NCI-H526 (cell line): ENCODE measurements around the gene FOXE3.

ENCODE experiments used
- DNase-seq, 2 experiments: peaks; one replicate each; lab custom pipeline; 2025; lab: John Stamatoyannopoulos, UW

FOXE3 gene

DNA sequence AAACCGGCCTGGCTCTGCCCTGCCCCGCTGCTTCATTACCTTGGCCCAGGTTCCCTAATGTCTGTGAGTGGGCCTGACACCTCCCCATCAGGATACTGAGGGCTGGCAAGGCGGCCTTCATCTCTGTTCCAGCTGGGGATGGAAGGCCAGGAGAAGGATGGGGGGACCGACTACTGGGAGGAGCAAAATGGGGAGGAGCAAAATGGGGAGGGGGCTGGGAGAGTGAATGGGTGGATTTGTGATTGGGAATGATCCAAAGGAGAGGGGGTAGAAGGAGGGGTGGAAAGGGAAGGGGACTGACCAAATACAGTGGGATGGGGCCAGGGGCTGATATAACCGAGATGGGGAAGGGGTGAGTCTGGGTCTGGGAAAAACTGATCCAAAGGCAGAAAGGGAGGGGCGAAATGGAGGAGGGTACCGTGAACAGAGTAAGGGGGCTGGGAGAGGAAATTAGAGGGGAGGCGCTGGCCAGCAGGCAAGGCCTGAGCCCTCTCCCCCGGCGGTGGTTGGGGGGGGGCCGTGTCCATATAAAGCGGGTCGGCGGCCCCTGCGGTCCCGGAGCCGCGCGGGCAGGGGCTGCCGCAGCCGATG lies at the start of gene FOXE3:
FOXE3 (plus strand) TSS at position 558 of the 591 bp plus-strand sequence; CDS start at position 589, 31 bp downstream.
- DNase-seq, result no peak

DNA sequence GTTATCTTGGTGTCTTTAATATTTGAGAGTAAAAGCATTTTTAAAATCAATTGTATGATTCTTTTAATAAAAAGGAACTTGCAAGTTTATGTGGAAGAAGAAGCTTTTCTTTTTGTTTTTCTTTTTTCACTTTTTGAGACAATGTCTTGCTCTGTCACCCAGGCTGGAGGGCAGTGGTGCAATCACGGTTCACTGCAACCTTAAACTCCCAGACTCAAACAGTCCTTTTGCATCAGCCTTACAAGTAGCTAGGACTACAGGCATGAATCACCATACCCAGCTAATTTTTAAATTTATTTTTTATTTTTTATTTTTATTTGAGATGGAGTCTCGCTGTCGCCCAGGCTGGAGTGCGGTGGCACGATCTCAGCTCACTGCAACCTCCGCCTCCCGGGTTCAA lies 48.4 kb upstream of the FOXE3 start:
- no peak for DNase-seq

DNA sequence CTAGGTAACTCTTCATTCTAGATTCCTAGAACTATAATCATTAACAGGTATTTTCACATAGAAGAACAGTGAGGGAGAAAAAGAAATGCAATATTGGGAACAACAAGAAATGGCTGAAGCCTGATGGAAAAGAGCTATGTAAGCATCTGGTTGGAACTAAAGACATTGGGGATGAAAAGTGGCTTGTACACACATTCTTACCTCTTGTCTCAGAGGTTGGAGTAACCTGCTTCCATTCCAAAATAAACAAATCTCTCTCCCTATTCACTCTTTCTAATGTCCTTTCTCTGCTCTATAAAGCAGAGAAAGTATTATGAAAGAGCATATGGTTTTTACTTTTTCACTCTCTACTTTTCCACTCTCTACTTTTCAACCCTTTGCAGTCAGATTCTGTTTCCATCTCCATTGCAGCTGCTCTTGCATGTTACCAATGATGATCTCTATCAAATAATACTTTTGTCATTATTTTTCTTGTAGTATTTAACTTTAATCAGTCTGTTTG lies 45.0 kb upstream of the FOXE3 start:
- no peak for DNase-seq

DNA sequence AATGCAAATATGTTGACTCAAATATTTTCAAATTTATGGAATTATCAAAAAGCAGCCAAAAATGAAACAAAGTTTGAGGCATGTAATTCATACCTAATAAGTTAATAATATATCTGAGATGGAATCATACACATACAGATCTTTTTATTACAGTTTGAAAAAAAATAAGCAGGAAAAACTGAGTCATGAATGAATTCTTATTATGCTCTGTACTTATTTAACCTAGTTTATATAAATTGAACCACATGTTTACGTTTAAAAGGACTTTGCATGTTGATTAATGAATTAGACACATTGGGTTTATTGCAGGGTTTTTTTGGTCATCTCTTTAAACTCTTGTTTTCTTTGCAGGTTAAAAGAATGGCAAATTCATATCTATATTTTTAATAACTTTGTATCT lies 41.6 kb upstream of the FOXE3 start:
- no peak for DNase-seq

DNA sequence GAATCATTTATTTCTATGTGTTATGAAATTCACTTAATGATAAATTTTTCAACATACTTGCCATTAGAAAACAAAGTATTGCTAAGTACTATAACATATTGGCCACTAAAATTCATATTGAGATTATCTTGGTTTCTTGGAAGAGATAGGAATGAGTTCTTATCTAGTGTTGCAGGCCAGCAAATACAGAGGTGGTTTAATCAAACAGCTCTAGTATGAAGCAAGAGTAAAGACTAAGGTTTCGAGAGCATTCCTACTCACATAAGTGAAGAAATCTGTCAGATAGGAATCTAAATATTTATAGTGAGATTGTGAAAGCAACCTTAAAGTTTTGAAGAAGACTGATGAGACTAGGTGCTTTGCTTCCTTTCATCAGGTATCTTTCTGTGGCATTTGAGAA lies 37.9 kb upstream of the FOXE3 start:
- DNase-seq, result no peak

DNA sequence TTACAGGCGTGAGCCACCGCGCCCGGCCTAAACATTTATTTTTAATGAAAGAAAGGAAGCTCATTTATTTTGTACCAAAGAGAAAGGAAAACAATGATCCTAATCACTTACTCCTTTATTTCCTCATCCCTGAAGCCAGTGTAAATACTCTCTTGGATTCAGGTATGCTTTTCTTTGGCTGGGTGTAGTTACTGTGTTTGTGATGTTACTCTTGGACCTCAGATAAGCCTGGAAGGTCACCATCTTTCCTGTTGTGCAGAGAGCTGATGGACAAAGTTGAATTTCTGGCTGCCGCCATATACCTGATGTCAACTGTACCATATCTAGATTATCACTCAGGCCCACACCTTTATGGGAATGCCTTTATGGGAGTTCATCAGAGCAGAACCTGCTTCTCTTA lies 35.4 kb upstream of the FOXE3 start:
- DNase-seq, result no peak

DNA sequence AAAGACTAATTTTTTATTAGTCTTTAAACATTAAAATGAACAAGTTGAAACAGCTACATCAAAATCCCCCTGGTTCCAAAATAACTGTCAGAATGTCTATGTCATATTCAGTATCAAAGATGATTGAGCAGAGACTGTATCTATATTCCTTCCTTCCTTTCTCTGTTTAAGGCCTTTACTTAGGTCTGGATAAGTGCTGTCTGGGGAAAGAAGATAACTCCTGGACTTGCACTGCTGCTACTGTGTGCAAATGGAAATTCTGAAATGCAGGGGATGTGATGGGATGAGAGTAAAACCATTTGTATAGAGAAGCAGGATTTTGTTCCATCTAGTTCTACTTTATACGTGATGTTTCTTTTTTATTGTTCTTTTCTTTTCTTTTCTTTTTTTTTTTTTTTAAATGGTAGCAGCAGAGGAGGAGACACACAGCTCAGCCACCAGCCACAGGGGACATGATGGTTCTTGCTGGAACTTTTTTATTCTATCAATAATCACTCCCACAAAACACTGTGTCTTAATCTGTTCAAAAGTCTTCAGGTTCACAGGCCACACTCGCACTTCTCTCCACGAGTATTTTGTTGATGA lies 33.6 kb upstream of the FOXE3 start:
- DNase-seq, result no peak

DNA sequence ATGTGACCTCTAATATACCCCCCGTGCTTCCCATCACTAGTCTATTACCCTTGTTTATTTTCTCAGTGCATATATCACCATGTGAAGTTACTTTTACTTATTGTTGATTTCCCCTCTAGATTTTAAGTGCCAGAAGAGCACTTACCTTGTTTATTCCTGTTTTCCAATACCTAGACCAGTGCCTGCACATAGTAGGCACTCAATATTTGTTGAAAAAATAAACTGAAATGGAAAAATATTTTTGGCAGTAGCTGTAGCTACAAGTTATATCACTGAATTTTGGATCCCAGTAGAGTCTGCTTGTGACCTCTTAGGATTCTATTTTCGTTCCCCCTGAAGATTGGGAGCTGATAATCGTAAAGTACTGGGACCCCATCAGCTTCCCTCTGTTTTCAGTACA lies 32.0 kb upstream of the FOXE3 start:
- no peak for DNase-seq

DNA sequence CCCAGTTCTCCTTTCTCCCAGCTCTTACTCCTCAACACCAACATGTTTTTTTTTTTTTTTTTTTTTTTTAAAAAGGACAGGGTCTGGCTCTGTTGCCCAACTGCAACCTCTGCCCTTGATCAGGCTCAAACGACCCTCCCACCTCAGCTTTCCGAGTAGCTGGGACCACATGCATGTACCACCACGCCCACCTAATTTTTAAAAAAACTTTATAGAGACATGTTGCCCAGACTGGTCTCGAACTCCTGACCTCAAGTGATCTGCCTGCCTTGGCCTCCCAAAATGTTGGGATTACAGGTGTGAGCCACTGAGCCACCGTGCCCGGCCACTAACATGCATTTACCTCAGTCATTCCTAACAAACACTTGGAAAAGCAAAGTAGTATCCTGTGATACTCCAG lies 31.1 kb upstream of the FOXE3 start:
- DNase-seq, result no peak

DNA sequence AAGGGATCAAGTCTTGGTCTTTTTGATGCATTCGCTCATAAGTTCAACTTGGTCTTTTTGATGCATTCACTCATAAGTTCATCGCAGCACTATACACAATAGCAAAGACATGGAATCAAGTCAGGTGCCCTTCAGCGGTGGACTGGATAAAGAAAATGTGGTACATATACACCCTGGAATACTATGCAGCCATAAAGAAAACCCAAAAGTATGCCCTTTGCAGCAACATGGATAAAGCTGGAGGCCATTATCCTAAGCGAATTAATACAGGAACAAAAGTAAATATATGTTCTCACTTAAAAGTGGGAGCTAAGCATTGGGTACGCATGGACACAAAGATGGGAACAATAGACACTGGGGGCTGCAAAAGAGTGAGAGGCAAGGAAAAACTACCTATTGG lies 29.8 kb upstream of the FOXE3 start:
- no peak for DNase-seq

DNA sequence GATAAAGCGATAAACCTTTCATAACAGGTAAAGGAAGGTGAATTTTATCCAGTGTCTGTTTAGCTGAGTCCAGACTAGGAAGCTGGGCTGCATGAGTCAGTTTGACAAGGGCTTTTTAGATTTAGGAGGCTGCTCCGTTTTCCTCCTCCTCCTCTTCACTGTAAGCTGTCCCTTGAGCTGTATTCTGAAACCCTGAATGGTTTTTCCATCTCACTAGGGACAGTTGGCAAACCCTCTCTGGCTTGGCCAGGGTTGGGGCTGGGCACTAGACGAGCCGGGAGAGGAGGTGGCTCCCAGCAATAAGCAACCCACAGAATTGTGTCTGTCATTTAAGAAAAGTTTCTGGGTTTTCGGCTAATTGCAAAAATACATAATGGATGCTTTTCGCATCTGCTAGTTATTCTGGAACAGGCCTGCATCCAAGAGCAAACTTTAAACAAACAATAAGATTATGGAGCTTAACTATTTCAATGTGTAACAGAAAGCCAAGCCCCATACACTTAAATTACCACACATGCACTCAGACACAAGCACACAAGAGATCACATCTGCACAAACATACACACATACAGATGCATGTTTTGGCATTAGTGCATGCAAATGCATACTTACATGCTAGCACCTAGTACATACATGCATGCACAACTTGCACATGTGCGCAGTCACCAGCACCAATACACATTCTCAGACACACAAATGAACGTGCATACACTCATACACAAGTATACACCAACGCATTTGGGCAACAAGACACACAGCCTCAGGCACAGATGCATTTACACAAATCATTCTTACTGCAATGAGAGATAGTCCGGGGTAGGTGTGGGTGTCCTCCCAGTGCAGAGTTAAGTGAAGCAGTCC lies 27.8 kb upstream of the FOXE3 start:
- DNase-seq, result no peak

DNA sequence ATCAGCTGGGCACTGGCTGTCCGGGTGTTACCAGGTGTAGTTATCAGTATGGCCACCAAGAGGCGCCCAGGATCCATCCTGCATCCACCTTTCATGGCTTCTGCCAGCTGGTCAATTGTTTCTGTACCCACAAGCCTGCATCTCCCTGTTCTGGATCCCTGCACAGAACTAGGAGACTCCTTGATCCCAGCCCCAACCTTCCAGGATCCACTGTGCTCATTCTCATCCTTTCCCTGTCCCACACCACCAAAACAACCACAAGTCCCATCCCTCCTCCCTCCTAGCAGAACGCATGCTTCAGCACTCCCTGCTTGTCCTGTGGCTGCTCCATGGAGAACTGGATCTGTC lies 27.2 kb upstream of the FOXE3 start:
- DNase-seq, result peak; percentile 15 to 77

DNA sequence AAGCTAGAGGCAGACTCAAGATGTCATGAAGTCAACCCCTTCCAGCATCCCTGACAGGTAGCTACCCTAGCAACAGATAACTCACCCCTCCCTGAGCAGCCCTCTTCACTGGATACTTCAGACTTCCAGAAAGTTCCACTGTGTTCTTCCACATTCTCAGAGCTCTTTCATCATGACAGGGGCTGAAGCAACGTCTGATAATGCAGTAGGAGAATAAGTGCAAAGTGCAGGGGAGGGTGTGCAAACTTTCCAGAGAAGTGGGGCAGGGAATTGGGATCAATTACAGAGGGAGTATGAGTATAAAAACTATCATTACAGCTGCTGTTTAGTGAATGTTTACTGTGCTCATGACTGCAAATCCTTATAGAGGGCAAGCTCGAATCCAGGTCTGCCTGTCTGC lies 26.4 kb upstream of the FOXE3 start:
- DNase-seq, result no peak

DNA sequence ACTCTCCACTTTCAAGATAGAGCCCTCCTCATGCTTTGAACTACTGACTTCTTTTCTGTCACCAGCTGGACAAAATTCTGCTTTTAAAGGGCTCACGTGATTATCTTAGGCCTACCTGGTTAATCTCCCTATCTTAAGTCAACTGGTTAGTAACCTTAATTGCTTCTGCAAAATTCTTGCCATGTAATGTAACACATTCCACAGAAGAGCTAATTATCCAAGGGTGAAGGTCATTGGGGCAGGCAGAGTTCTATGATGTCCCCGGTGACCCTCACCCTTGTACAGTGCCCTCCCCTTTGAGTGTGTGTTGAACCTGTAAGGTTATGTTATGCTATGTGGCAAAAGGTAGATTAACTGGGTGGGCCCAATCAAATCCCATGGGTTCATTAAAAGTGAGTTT lies 25.2 kb upstream of the FOXE3 start:
- DNase-seq, result no peak

DNA sequence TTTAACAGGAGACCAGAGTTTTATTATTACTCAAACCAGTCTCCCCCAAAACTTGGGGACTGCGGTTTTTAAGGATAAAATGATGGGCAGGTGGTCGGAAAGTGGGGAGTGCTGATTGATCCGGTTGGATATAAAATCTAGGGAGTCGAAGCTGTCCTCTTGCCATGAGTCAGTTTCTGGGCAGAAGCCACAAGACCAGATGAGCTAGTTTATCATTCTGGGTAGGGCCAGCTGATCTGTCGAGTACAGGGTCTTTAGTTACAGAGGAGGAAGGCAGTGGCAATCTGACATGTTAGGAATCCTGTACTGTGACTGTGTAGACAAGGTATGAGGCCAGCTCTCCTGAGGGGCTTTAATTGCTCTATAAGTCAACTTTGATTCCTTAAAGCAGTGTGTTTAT lies 22.9 kb upstream of the FOXE3 start:
- DNase-seq, result no peak

DNA sequence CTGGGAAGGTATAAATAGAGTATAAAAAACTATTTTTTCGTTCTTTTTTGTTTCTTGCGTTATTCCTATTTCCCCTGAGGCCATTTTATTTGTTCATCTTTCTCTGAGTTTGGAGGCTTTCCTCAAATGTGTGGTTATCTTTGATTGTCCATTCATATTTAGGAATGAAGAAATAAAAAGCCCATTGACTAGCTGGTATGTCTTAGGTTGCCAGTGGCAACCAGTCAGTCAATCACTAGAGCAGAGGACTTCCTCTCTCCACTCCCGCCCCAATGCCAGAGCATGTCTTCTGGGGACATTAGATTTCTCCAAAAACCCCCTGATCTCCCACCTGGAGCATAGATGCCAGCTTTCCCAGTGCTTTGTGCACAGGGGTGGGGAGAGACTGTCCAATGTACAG lies 20.7 kb upstream of the FOXE3 start:
- no peak for DNase-seq

DNA sequence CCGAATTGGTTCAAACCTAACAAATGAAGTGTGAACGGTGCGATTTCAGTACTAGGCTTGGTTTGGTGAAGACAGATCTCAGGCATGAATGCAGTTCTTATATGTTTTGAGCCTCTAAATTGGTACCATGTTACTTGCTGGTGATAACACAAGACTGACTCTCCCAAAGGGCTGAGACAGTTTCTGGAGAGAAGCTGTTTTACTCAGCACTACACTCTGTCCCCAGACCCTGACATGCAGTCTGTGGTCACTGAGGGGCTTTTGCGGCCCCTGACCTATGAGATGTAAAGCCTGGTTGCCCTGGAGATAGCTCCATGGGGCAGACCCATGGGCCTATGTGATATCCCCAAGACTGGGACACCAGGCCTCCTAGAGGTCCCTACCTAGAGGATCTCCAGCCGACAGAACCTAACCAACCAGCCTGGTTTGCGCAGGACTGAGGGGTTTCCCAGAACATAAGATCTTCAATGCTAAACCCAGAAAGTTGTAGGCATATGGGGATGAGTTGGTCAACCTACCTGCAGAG lies 19.4 kb upstream of the FOXE3 start:
- no peak for DNase-seq

DNA sequence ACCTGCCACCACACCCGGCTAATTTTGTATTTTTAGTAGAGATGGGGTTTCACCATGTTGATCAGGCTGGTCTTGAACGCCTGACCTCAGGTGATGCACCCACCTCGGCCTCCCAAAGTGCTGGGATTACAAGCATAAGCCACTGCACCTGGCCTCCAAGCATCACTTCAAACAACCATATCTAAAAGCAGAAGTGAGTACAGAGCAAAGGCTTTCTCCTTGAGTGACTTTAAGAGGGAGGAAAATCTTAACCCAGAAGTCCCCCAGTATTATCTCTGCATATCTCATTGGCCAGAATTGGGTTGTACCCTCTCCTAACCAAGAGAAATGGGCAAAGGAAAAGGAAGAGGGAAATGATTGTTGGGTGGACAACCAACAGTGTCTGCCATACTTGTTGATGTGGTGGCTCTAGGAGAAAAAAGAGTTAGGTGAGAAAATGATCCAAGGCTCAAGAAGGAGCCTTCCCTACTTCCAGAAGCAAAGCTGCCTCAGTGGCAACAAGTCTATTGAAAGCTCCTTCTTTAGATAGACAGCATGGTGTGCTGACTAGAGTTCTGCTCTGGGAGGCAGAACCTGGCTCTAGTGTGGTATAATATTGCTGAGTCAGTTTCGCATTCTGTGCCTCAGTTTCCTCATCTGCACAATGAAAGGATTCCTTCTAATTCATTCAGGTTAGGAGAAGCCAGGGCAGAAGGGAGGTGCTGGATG lies 16.8 kb upstream of the FOXE3 start:
- no peak for DNase-seq

DNA sequence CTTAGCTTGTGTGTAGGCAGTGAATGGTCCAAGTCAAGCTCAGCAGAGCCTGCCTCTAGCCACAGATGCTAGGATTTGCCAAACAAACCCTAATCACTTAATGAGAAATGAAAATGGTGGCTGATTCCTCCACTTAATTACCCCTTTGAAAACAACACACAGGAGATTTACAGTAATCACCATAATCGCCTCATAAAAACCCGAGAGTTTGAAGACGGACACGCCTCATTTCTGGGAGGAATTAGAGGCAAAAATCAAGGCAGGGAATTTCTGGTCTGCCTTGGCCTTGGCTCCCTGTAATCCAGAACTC lies 16.3 kb upstream of the FOXE3 start:
- DNase-seq, result no peak

DNA sequence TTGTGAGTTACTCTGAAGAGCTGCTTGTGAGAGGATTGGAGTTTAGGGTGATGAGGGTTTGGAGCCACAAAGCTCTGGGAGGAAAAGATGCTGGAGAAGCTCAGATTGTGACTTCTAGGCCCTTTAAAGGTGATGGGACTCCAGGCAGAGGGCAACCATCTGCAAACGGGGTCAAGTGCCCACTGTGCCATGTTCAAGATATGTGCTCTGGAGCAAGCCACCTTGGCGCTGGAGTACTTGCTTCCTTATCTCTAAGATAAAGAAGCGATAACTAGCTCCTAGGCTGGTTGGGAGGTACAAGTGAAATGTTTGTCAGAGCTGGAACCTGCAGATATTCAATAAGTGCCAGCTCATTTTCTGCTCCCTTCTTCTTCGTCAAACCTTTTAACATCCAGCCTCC lies 14.3 kb upstream of the FOXE3 start:
- DNase-seq, result no peak

DNA sequence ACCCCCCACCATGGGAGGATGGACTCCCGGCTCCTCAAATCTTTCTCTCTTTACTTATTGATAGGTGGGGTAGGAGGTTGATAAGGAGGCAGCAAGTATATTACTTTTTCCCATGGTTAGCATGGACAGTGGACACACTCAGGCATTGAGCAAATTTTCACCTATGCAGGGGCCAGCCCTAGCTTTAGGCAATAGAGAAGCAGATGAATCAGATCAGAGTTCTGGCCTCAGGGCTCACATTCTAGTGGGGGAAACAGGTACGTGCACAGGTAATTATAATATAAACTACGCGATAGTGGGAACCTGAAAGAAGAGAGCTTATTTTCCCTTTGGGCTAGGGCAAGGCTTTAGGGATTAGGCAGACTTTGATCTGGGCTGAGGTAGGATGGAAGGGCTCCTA lies 13.5 kb upstream of the FOXE3 start:
- DNase-seq, result no peak

DNA sequence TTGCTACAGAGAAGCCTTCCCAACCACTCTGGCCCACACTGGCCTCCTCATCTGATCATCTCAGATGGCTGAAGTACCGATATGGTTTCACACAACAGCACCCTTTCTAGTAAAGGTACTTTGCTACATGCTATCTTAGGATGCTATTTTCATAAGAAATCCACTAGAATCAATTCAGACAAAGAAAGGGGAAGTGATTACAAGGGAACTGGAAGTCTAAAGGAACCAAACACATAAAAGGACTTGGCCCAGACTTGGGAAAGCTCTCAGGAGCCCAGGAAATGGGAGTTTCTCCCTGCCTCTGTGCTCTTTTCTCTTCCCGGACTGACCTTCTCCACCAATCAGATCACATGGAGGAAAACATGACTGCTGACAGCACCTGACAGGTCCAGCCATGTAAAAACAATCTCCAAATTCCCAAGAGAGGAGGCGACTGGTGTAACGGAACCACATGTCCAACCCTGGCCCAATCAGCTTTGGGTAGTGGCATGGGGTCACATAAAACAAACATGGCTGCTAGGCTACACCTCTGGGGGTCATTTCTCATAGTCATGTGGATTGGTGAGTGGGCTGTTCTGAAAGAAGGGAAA lies 12.7 kb upstream of the FOXE3 start:
- DNase-seq, result no peak
